Astrocyte of the cerebellum (primary cell): ENCODE data around the gene SKOR1.

Experiments used
- DNase-seq: peaks from one replicate; pipeline ENCODE4 v3.0.0-alpha.2; 2011; ENCODE audit warnings: low read depth
- H3K4me3 ChIP-seq: 2 replicates; pipeline ENCODE4 v1.5.1; 2011; ENCODE audit warnings: mild to moderate bottlenecking, low read depth, low read length, moderate library complexity
- CTCF ChIP-seq: IDR thresholded peaks from 2 replicates; pipeline ENCODE4 v1.5.1; 2012; ENCODE audit warnings: low read length, low read depth, moderate library complexity, mild to moderate bottlenecking; ENCODE audit errors: missing control alignments
- in situ Hi-C: cut with HindIII; loops from 2 replicates; pipeline ENCODE4 v1.10.0; 2017; ENCODE audit warnings: low sequenced_read_pairs

The SKOR1 gene

GRCh38 chr15:67843092-67843501 is 17.8 kb downstream of the SKOR1 start:
- no peak for TF ChIP-seq CTCF
- H3K4me3 ChIP-seq = no peak overlapping the region
- no peak for DNase-seq
- in situ Hi-C loops = no loop called here

- in situ Hi-C loops = no loop called here
- no peak for DNase-seq
- H3K4me3 ChIP-seq = no peak overlapping the region
- no peak for TF ChIP-seq CTCF
Measured at GRCh38 chr15:67843571-67844387, 18.5 kb downstream of the SKOR1 start.

- TF ChIP-seq CTCF = no peak
- DNase-seq = no peak
- H3K4me3 ChIP-seq = no peak overlapping the region
- in situ Hi-C loops = no loop called here
Measured at GRCh38 chr15:67845974-67846373, 20.7 kb downstream of the SKOR1 start.

GRCh38 chr15:67849538-67849937 is 24.2 kb downstream of the SKOR1 start:
- no peak for TF ChIP-seq CTCF
- in situ Hi-C loops = no loop called here
- DNase-seq = no peak
- no peak overlapping the region for H3K4me3 ChIP-seq

- in situ Hi-C loops = no loop called here
- no peak for TF ChIP-seq CTCF
- no peak overlapping the region for H3K4me3 ChIP-seq
- DNase-seq = no peak
Measured at GRCh38 chr15:67850336-67850735, 25.0 kb downstream of the SKOR1 start.

- no peak for DNase-seq
- no peak overlapping the region for H3K4me3 ChIP-seq
- in situ Hi-C loops = no loop called here
- no peak for TF ChIP-seq CTCF
Measured at GRCh38 chr15:67850994-67851571, 25.8 kb downstream of the SKOR1 start.
